Left renal cortex interstitium (tissue), 4 donors: ENCODE data around the gene C11orf65. TPM values are rescaled to one million over a fixed set of nuclear protein-coding genes. Genes with fewer than 3 reads are reported as not detected.
A peak's percentile ranks its signal among the peaks of the same experiment; 100 is the strongest.
"Not testable (repeated sequence)": the region's sequence is repeated elsewhere in the genome, so short reads cannot be mapped to it uniquely, and the experiment has no call there.

Source experiments
- DNase-seq, 4 donors: peaks; one replicate each; pipeline ENCODE4 v3.0.0-alpha.2; 2013; ENCODE audit warnings: low read depth in 4 of 4, low spot score in 2 of 4, missing footprints in 1 of 4
- polyA plus RNA-seq, 4 donors: library from polyadenylated mRNA; unstranded; fragments of 120-200 nt; gene quantifications; one replicate each; pipeline ENCODE4 v1.2.1, GENCODE V29; 2013; ENCODE audit not compliant: insufficient read length in 4 of 4

The C11orf65 gene
- polyA plus RNA-seq, 4 donors, result 1.3 to 3.1 (median 2.7) TPM

DNA sequence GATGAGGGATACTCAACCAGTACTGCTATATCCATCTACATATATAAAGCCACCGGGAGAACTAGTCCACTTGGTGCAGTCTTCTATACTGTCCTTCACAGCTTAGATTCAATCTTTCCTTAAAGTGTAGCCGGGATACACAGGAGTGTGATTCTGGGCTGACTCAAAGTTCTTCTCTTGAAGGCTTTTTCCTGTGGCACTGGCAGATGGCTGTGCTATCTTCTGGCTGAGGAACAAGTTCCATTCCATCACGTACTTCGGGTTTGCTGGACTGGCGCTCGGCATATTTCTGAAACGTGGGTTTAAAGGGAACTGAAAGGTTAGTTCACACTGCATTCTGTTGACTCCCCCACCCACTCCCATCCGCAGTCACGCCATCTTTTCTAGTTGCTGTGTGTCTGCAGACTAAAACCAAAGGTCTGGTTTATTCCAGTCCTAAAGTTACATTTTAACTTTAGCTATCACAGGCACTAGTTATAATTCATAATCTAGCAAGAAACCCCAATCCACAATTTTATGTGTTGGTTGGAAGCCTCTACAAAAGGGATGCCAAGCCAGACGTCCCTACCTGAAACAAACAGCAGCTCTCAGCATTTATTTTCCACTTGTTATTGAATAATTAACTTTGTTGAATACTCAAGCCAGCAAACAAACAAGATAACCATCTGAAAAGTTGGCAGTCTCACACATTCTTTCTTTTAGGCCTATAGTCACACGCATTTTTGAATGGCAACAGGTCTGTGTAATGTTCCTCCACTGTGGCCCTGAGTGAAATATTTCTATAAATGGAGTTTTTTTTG is 7.5 kb upstream of the C11orf65 start:
- no peak for DNase-seq

DNA sequence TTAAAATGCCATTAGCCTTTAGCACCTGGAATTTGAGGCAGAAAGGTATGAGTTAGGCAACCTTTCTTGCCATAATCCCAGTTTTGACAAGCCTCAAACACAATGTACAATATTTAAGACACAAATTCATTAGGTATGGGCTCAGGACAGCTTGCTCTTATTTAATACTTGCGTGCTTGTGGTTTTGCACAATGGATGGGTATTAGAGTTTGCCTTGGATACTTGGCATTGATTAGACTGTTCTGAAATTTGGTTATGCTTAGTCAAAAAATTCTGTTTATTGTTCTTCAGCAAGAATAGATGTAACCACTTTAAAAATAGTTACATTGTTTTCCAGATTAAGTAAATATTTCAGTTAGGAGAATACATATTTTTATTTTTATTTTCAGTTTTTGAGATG is 5.4 kb upstream of the C11orf65 start:
- no peak for DNase-seq

DNA sequence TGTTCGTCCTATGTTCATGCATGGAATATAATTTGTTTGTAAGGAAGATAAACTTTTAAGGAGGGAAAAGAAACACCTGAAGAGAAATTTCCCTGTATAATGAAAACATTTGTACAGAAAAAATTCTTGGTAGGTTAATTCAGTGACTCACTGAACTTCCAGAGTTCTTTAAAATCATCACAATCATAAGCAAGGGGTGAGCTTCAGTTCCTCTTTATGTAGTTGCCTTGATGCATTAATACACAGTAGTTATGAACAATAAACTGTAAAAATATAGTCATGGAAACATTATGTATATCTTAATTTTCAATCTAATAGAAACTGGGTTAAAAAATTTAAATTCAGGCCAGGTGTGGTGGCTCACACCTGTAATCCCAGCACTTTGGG is 1.1 kb upstream of the C11orf65 start:
- no peak for DNase-seq

DNA sequence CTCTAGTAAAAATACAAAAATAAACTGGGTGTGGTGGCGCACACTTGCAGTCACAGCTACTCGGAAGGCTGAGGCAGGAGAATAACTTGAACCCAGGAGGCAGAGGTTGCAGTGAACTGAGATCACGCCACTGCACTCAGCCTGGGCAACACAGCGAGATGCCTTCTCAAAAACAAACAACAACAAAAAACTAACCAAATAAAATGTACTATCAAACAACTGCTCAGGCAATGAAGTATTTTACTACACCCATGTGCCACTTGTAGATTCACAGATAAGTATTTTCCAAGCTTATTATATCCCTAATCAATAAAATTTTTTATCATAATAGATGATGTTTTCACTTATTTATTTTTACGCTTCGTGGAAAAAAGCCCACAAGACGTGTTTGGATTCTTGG is 924 bp downstream of the C11orf65 start:
- DNase-seq, result peak in 1 of 4 donors; percentile 2

DNA sequence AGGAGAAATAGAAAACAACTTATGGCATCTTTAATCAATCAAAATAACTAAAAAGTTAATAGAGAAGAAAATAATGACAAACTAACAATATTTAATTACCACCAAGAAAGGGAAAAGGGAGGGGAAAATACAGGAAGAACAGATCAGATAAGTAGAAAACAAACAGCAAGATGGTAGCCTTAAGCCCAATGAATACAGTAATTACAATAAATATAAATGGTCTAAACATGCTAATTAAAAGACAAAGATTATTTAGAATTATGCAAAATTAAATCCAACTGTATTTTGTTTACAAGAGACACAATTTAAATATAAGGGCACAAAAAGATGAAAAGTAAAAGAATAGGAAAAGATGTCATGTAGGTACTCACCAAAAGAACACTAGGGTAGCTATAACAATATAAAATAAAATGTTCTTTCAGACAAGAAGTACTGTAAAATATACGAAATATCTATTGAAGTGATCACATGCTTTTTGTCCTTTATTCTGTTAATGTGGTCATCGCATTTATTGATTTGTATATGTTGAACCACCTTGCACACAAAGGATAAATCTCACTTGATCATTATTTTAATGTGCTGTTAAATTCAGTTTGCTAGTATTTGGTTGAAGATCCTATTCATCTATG is 14.0 kb downstream of the C11orf65 start:
- no peak for DNase-seq

DNA sequence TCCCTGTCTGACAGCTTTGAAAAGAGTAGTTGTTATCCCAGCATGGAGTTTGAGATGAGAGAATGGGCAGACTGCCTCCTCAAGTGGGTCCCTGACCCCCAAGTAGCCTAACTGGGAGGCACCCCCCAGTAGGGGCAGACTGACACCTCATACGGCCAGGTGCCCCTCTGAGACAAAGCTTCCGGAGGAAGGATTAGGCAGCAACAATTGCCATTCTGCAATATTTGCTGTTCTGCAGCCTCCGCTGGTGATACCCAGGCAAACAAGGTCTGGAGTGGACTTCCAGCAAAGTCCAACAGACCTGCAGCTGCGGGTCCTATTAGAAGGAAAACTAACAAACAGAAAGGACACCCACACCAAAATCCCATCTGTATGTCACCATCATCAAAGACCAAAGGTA is 25.9 kb downstream of the C11orf65 start:
- not testable (repeated sequence) for DNase-seq

DNA sequence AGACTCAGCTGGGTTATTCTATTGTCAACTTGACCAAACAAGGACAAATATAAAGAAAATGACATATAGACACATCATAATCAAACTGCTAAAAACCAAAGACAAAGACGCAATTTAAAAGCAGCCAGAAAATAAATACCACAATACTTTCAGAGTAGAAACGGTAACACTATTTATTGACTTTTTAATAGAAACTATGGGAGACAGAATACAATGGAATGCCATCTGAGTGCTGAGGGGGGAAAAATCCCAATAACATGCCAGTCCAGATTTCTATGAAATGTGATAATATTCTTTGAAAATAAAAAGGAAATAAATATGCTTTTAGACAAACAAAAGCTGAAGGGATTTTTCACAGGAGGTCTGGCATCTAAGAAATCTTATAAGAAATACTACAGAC is 30.7 kb downstream of the C11orf65 start:
- no peak for DNase-seq

DNA sequence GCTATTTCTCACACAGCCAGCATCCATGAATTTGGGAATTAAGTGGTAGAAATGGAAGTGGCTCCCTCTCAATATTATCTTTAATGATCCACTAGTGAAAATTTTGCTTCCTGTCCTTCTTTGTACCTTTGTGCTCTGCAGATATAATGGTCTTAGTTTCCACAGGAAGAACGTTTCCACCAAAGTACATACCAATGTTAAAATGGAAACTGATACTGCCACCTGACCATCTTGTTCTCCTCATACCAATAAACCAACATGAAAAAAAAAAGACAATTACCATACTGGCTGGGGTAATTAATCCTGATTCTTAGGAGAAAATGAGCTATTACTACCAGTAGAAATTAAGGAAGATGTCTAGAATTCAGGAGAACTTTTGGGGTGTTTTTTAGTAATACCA is 32.3 kb downstream of the C11orf65 start:
- no peak for DNase-seq

DNA sequence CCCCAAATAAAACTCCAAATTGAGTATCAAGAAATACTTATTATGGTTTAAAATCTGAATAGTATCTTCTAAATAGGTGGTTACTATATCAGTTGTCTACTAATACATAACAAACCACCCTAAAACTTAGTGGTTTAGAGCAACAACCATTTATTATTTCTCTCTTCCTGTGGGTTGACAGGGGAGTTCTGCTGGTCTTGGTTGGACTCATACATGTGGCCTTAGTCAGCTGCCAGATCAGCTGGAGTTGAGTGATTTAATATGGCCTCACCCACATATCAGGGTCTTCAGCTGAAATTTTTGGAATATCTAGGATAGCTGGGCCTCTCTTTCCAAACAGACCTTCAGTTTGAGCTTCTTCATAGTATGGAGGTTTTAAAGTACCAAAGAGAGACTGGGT is 34.5 kb downstream of the C11orf65 start:
- DNase-seq, result no peak

DNA sequence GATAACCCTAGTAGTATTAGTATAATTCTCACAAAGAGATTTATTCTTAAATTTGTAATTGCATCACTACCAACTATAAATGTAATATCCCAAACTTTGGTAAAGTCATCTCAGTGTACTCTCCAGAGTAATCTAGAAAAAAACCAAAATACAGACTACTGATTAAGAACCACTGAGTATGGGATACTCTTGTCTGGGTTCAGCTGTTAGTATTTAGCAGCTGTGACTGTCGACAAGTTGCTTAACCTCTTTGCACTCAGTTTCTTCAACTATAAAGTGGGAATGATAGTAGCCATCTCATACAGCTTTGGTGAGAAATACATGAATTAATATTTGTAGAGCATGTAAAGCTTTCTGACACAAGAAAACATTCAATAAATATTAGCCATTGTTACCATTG is 35.3 kb downstream of the C11orf65 start:
- no peak for DNase-seq

DNA sequence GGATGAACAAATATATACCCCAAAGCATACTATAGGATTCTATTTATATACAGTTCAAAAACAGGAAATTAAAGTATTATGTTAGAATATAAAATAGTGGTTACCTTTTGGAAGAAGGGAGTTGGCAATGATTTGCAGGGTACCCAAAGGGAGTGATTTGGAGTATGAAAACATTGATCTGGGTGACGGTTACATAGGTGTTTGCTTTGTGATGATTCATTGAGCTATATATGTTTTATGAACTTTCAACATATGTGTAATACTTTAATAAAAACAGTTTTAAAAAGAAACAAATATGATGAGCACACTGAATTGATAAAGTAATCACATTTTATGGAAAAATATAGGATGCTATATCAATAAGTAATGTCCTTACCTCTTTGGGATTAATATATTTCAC is 36.0 kb downstream of the C11orf65 start:
- DNase-seq, result no peak

DNA sequence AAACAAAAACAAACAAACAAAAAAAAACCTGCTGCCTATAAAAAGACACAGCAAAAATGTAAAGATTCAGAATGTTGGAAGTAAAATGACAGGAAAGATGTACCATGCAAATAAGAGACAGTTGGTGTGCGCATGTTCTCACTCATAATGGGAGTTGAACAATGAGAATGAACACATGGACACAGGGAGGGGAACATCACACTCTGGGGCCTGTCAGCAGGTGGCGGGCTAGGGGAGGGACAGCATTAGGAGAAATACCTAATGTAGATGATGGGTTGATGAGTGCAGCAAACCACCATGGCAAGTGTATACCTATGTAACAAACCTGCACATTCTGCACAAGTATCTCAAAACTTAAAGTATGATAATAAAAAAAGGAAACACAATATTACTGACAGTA is 49.8 kb downstream of the C11orf65 start:
- not testable (repeated sequence) for DNase-seq

DNA sequence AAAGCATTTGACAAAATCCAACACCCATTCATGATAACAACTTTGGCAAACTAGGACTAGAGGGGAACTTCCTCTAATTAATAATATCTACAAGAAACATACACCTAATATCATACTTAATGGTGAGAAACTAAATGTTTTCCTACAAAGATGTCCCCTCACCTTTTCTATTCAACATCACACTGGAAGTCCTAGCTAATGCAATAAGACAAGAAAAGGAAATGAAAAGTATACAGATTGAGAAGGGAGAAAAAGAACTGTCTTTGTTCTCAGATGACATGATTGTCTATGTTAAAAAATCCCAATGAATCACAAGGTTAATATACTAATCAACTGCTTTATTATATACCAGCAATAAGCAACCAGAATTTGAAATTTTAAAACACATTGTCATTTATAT is 52.4 kb downstream of the C11orf65 start:
- DNase-seq, result no peak

DNA sequence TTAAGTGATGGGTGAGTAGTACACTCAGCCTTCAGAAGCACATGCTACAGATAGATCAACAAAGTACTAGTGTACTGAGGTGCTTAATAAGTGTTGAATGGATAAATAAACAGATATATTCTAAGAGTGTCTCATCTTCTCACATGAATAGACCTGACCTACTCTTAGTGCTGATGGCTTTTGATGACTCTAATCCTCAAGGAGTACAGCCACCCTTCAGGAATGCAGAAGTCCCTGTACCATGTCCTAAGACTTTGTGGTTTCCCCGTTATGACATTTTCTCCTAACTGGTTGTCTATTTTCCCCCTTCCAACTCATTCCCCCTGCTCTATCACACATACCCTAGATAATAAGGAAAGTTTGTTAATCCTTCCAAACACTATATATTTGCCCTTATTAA is 61.6 kb downstream of the C11orf65 start:
- no peak for DNase-seq

DNA sequence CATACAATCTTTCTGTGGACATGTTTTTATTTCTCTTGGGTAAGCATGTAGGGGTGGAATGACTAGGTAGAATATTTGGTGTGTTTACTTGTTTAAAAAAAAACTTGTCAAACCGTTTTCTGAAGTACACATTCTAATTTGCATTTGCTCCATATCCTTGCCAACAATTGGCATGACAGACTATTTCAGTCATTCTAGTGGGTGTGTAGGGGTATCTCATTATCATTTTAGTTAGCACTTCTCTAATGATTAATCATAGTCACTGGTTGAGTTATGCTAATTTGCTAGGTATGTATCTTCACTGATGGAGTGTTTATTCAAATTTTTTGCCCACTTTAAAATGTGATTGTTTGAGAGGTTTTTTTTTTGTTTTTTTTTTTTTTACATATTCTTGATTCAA is 64.3 kb downstream of the C11orf65 start:
- no peak for DNase-seq

DNA sequence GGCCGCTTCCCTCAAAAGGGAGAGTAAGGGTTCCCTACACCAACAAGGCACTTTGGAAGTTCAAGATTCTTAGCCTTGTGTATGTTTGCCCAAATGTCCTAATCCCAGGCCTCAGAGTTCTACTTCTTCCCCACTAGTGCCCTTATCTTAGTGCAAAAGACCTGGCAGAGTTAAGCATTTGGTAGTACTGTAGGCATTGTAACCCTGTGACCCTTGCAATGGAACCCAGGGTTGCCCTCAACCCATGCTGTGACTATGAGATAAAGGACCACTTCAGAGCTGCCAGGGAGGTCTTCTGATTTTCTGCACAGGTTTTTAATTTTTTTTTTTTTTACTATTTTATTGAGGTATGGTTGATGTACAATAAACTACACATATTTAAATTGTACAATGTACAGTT is 65.1 kb downstream of the C11orf65 start:
- DNase-seq, result no peak

DNA sequence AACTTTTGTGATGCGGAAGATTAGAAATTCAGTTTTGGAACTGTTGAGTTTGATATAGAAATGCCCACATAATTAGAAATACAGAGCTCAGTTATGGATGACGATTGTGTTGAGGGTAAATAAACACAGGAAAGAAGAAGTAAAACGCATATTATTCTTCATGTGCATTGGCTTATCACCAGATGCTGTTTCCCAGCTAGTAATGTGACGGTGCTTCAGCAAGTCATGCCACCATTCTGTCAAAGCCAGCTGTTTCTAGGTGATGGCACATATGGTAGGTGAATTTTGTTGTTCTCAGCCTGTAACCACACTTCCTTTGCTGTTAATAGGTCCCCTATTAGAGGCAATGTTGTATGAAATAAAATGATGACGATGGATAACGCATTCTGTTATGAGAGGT is 68.9 kb downstream of the C11orf65 start:
- no peak for DNase-seq

DNA sequence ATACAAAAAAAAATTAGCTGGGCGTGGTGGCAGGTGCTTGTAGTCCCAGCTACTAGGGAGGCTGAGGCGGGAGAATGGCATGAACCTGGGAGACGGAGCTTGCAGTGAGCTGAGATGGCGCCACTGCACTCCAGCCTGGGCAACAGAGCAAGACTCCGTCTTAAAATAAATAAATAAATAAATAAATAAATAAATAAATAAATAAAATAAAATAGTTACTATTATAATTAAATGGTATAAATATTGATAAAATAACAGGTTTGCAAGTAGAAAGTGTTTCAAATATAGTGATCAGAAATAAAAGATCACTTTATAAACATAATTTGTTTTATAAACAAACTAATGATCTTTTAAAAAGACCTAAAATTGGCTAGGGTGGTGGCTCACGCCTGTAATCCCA is 70.7 kb downstream of the C11orf65 start:
- DNase-seq, result not testable (repeated sequence)

DNA sequence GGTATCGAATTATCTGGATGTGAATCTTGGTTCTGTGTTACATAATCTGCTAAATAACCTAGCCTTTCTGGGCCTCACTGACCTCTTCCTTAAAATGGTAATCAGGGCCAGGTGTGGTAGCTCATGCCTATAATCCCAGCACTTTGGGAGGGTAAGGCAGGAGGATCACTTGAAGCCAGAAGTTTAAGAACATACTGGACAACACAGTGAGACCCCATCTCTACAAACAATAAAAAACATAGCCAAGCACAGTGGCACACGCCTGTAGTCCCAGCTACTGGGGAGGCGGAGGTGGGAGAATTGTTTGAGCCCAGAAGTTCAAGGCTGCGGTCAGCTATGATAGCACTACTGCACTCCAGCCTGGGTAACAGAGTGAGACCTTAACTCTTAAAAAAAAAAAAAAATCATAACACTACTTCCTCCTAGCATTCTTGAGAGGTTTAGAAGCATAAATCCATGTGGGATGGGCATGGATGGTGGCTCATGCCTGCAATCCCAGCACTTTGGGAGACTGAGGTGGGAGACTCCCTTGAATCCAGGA is 72.5 kb downstream of the C11orf65 start:
- DNase-seq, result no peak

DNA sequence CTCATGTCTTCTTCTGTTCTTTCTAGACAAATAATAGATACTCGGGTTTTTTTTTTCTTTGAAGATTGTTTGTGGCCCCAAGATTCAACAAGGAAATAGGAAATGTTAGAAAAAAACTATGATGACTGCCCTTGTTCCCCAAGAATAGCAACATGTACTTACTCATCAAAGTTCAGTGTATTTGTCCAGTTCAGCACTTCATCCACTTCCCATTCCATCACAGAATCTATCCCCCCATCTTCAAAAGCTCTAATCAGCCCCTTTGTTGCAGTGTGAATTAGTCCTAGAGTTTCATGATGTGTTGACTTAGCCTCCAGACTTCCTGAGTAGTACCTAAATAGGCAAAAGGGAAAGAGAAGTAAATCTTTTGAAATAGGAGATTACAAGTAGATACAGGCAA is 74.3 kb downstream of the C11orf65 start:
- DNase-seq, result no peak

DNA sequence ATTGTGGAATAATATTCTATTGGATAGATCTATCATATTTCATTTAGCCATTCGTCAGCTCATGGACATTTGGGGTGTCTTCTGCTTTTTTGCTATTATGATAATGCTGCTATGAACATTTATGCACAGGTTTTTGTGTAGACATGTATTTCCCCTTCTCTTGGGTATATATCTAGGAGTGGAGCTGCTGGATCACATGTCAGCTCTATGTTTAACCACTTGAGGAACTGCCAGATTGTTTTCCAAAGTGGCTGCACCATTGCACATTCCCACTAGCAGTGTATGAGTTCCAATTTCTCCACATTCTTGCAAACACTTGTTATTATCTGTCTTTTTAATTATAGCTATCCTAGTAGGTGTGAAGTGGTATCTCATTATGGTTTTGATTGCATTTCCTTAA is 75.0 kb downstream of the C11orf65 start:
- DNase-seq, result no peak

DNA sequence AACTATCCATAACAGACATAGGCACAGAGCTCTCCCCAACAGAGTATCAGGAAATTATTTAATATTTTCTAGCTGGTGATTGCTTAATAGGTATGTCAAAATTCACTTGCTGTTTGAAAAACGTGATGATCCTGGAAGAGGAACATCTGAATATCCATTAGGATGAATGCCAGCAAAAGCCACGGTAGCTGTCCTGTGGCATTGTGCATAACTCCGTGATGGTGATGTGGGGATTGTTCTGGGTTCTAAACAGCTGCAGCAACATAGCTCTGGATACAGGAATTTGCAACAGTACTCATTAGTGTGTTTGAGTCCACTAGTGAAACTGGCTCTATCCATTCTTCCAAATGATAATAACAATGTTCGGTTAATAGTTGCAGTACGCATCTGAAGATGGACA is 78.8 kb downstream of the C11orf65 start:
- no peak for DNase-seq
